HUES48 (cell line): Measurements from ENCODE around the gene HAPLN3.
A peak's percentile ranks its signal among the peaks of the same experiment; 100 is the strongest.

Experiments
- H3K27ac ChIP-seq: one replicate; pipeline ENCODE4 v1.7.0; 2013; ENCODE audit warnings: low read depth, low read length, inconsistent platforms
- H3K27me3 ChIP-seq: 2 replicates; pipeline ENCODE4 v1.6.1; 2013; ENCODE audit warnings: mild to moderate bottlenecking, low read length; ENCODE audit not compliant: control insufficient read depth, insufficient read depth
- H3K36me3 ChIP-seq: 2 replicates; pipeline ENCODE4 v1.6.1; 2013; ENCODE audit warnings: low read length; ENCODE audit not compliant: control insufficient read depth, insufficient read depth
- H3K4me1 ChIP-seq: 2 replicates; pipeline ENCODE4 v1.6.1; 2013; ENCODE audit warnings: mild to moderate bottlenecking, low read length; ENCODE audit not compliant: control insufficient read depth, insufficient read depth
- H3K4me3 ChIP-seq: 2 replicates; pipeline ENCODE4 v1.5.1; 2013; ENCODE audit warnings: mild to moderate bottlenecking, low read depth, low read length
- H3K9ac ChIP-seq: 2 replicates; pipeline ENCODE4 v1.6.1; 2013; ENCODE audit warnings: mild to moderate bottlenecking, low read depth, low read length, moderate library complexity
- H3K9me3 ChIP-seq: 2 replicates; pipeline ENCODE4 v1.6.1; 2013; ENCODE audit warnings: low read length; ENCODE audit not compliant: control insufficient read depth, insufficient read depth

The HAPLN3 gene

GRCh38 chr15:88902221-88902835 lies 7.0 kb upstream of the HAPLN3 start:
- H3K27me3 ChIP-seq = no peaks in the 10 kb centered on the region
- no peak overlapping the region for H3K27ac ChIP-seq
- peaks cover 14% of the 10 kb centered on the region for H3K4me1 ChIP-seq
- no peaks in the 10 kb centered on the region for H3K9me3 ChIP-seq
- H3K4me3 ChIP-seq = no peak overlapping the region
- peaks cover 86% of the 10 kb centered on the region for H3K36me3 ChIP-seq
- no peak overlapping the region for H3K9ac ChIP-seq

GRCh38 chr15:88901508-88902220 lies 6.3 kb upstream of the HAPLN3 start:
- H3K27me3 ChIP-seq = no peaks in the 10 kb centered on the region
- no peak overlapping the region for H3K27ac ChIP-seq
- no peak overlapping the region for H3K4me3 ChIP-seq
- peaks cover 79% of the 10 kb centered on the region for H3K36me3 ChIP-seq
- H3K9me3 ChIP-seq = no peaks in the 10 kb centered on the region
- H3K9ac ChIP-seq = no peak overlapping the region
- peaks cover 21% of the 10 kb centered on the region for H3K4me1 ChIP-seq

- H3K27me3 ChIP-seq = no peaks in the 10 kb centered on the region
- no peak overlapping the region for H3K27ac ChIP-seq
- peaks cover 26% of the 10 kb centered on the region for H3K4me1 ChIP-seq
- H3K9me3 ChIP-seq = no peaks in the 10 kb centered on the region
- no peak overlapping the region for H3K9ac ChIP-seq
- H3K36me3 ChIP-seq = peaks cover 72% of the 10 kb centered on the region
- no peak overlapping the region for H3K4me3 ChIP-seq
Measured at GRCh38 chr15:88900982-88901418, 5.7 kb upstream of the HAPLN3 start.

- Histone ChIP-seq H3K27ac (no peak overlapping the region), H3K36me3 (peaks cover 67% of the 10 kb centered on the region), H3K4me1 (peaks cover 28% of the 10 kb centered on the region)
Measured at GRCh38 chr15:88900309-88900981, 5.1 kb upstream of the HAPLN3 start.

GRCh38 chr15:88899251-88899650 lies 3.9 kb upstream of the HAPLN3 start:
- no peak overlapping the region for H3K4me3 ChIP-seq

More at GRCh38 chr15:88900309-88900981, 5.1 kb upstream of the HAPLN3 start:
- Histone ChIP-seq H3K4me3 (no peak overlapping the region), H3K9ac (no peak overlapping the region), H3K9me3 (no peaks in the 10 kb centered on the region), H3K27me3 (peaks cover 4% of the 10 kb centered on the region)

GRCh38 chr15:88898736-88899135 lies 3.4 kb upstream of the HAPLN3 start:
- Histone ChIP-seq H3K36me3 (peaks cover 50% of the 10 kb centered on the region), H3K4me1 (peaks cover 29% of the 10 kb centered on the region), H3K9ac (no peak overlapping the region), H3K9me3 (no peaks in the 10 kb centered on the region), H3K27me3 (peaks cover 15% of the 10 kb centered on the region), H3K27ac (no peak overlapping the region), H3K4me3 (no peak overlapping the region)

More at GRCh38 chr15:88899251-88899650, 3.9 kb upstream of the HAPLN3 start:
- Histone ChIP-seq H3K4me1 (peaks cover 29% of the 10 kb centered on the region), H3K27ac (no peak overlapping the region), H3K9ac (no peak overlapping the region), H3K9me3 (no peaks in the 10 kb centered on the region), H3K36me3 (peaks cover 55% of the 10 kb centered on the region), H3K27me3 (peaks cover 15% of the 10 kb centered on the region)

- Histone ChIP-seq H3K4me3 (no peak overlapping the region), H3K9ac (no peak overlapping the region), H3K36me3 (peaks cover 42% of the 10 kb centered on the region), H3K27me3 (peaks cover 15% of the 10 kb centered on the region), H3K27ac (no peak overlapping the region), H3K4me1 (peaks cover 29% of the 10 kb centered on the region), H3K9me3 (no peaks in the 10 kb centered on the region)
Measured at GRCh38 chr15:88897456-88898194, 2.3 kb upstream of the HAPLN3 start.

GRCh38 chr15:88897142-88897455 lies 1.8 kb upstream of the HAPLN3 start:
- peaks cover 15% of the 10 kb centered on the region for H3K27me3 ChIP-seq
- H3K4me1 ChIP-seq = peaks cover 29% of the 10 kb centered on the region
- H3K27ac ChIP-seq = peak overlapping the region; percentile 35
- no peak overlapping the region for H3K4me3 ChIP-seq
- no peak overlapping the region for H3K9ac ChIP-seq
- H3K9me3 ChIP-seq = no peaks in the 10 kb centered on the region
- H3K36me3 ChIP-seq = peaks cover 40% of the 10 kb centered on the region

- no peaks in the 10 kb centered on the region for H3K9me3 ChIP-seq
- peaks cover 15% of the 10 kb centered on the region for H3K27me3 ChIP-seq
- H3K9ac ChIP-seq = no peak overlapping the region
- H3K4me1 ChIP-seq = peaks cover 29% of the 10 kb centered on the region
- peaks cover 37% of the 10 kb centered on the region for H3K36me3 ChIP-seq
- H3K4me3 ChIP-seq = no peak overlapping the region
- no peak overlapping the region for H3K27ac ChIP-seq
Measured at GRCh38 chr15:88896333-88897033, 1.1 kb upstream of the HAPLN3 start.

- Histone ChIP-seq H3K9me3 (no peaks in the 10 kb centered on the region), H3K27ac (no peak overlapping the region), H3K27me3 (peaks cover 15% of the 10 kb centered on the region), H3K4me1 (peaks cover 27% of the 10 kb centered on the region), H3K9ac (0 out of 2 replicates have a peak overlapping the region, but pooled peaks have one; percentile 17), H3K36me3 (peaks cover 17% of the 10 kb centered on the region), H3K4me3 (peak overlapping the region; percentile 70)
Measured at GRCh38 chr15:88894348-88894818, 961 bp downstream of the HAPLN3 start.
